GM18951 (cell line): ENCODE results near the gene OPTN.
"Not testable (repeated sequence)": the region's sequence is repeated elsewhere in the genome, so short reads cannot be mapped to it uniquely, and the experiment has no call there.

ENCODE experiments used
- POLR2A ChIP-seq: IDR thresholded peaks from 4 replicates; pipeline ENCODE4 v1.6.1; 2011; ENCODE audit warnings: mild to moderate bottlenecking; ENCODE audit not compliant: insufficient read length, insufficient read depth; ENCODE audit errors: extremely low read depth
- in situ Hi-C: fragments of 300-500 bp; cut with MboI; formaldehyde crosslinking; loops from one replicate; pipeline ENCODE4 v1.12.0; 2022; ENCODE audit warnings: low sequenced_read_pairs, mixed read lengths, inconsistent platforms; ENCODE audit not compliant: unreplicated experiment

The OPTN gene

GRCh38 chr10:13074563-13075451, 25.2 kb upstream of the OPTN start:
- in situ Hi-C loops, result loop anchor here (25.0 kb wide), 1 partner anchor 838 kb away; no protein-coding TSS in a partner anchor
- TF ChIP-seq POLR2A, result no peak

- in situ Hi-C loops, result no loop called here
- TF ChIP-seq POLR2A, result no peak
These were observed 20.8 kb upstream of the OPTN start for GRCh38 chr10:13078912-13079775.

GRCh38 chr10:13079776-13080050, 20.2 kb upstream of the OPTN start:
- in situ Hi-C loops, result no loop called here
- TF ChIP-seq POLR2A, result no peak

GRCh38 chr10:13080643-13081042, 19.3 kb upstream of the OPTN start:
- TF ChIP-seq POLR2A, result no peak
- in situ Hi-C loops, result no loop called here

GRCh38 chr10:13083700-13084099, 16.3 kb upstream of the OPTN start:
- in situ Hi-C loops, result not testable (repeated sequence)

GRCh38 chr10:13086056-13086455, 13.9 kb upstream of the OPTN start:
- in situ Hi-C loops, result no loop called here
- TF ChIP-seq POLR2A, result no peak

GRCh38 chr10:13087601-13087985, 12.4 kb upstream of the OPTN start:
- in situ Hi-C loops, result no loop called here
- TF ChIP-seq POLR2A, result no peak

- no peak for TF ChIP-seq POLR2A
- in situ Hi-C loops, result no loop called here
These were observed 11.9 kb upstream of the OPTN start for GRCh38 chr10:13087986-13088618.

GRCh38 chr10:13089345-13089744, 10.6 kb upstream of the OPTN start:
- TF ChIP-seq POLR2A, result no peak
- in situ Hi-C loops, result no loop called here

GRCh38 chr10:13090289-13090688, 9.7 kb upstream of the OPTN start:
- no peak for TF ChIP-seq POLR2A
- in situ Hi-C loops, result no loop called here

- in situ Hi-C loops, result no loop called here
- TF ChIP-seq POLR2A, result no peak
These were observed 8.2 kb upstream of the OPTN start for GRCh38 chr10:13091801-13092200.

- TF ChIP-seq POLR2A, result no peak
- in situ Hi-C loops, result no loop called here
These were observed 7.5 kb upstream of the OPTN start for GRCh38 chr10:13092291-13093102.

- in situ Hi-C loops, result not testable (repeated sequence)
These were observed 5.9 kb upstream of the OPTN start for GRCh38 chr10:13094082-13094481.
